GM18861 (cell line): ENCODE data around the gene PAPSS1.
"Not testable (repeated sequence)": the region's sequence is repeated elsewhere in the genome, so short reads cannot be mapped to it uniquely, and the experiment has no call there.

Source experiments
- ATAC-seq: cut with Tn5 transposase; IDR thresholded peaks from one replicate; pipeline ENCODE4 v1.9.1; 2021; ENCODE audit not compliant: unreplicated experiment

Gene PAPSS1

GRCh38 chr4:107726131-107726925, 6.3 kb upstream of the PAPSS1 start:
- not testable (repeated sequence) for ATAC-seq

- no peak for ATAC-seq
These were observed 5.3 kb upstream of the PAPSS1 start for GRCh38 chr4:107725281-107725859.

- ATAC-seq, result not testable (repeated sequence)
These were observed 3.3 kb upstream of the PAPSS1 start for GRCh38 chr4:107723331-107723730.

- no peak for ATAC-seq
These were observed 1.5 kb upstream of the PAPSS1 start for GRCh38 chr4:107721436-107722100.

DNA sequence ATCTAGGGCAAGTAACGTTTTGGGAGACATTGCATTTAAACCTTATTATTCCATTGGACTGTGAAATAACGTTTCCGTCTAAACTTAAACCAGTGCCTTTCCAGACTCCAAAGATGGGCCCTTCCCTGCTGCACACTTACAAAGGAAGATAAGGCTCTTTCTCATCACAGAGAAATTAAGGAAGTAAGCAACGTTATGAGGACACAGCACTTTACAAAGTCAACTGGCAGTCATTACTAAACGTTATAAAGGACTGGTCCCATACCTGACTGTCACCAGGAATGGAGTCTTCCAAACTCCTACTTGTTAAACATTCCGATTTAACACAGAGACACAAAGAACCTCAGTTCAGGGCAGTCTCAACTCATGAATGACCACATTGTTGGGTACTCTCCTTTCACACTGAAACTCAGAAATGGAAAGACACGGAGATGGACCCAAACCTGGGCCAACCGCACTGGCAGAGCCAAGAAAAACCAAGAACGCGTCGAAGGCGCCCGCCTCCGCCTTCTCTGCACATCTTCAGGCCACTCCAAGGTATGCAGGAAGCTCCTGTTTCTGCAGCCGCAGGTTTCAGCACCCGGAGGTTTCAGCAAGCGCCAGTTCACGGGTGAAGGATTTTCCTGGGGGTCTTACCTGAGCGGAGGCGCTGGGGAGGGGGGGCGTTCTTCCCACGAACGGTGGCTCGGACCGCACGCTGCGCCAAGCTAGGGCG, 670 bp downstream of the PAPSS1 start:
- ATAC-seq, result no peak

DNA sequence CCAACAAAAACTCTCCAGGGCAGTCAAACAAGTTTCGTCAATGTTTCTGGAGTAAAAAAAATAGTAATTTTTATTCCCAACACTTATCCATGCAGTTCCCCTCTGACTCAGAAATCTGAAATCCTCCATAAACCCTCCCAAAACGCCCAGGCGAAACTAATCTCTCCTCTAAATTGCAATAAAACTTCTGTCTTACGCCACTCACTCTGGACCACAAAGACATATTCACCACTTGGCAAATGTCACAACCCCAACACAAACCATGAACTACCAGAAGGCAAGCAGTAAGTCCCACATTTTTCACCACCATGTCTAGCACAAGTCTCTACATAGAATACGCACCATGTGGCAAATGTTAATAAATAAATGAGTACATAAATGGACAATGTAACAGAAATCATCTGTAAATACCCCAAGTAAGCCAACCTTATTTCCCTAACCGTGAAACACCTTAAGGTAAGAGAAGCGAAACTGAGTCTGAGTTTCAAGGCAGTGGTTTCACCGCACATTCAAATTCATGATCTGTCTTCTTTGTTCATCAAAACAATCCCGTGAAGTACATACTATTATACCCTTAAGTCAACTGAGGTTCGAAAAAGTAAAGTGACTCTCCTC, 1.6 kb downstream of the PAPSS1 start:
- peak; percentile 34 for ATAC-seq

GRCh38 chr4:107714256-107714655, 5.8 kb downstream of the PAPSS1 start:
- ATAC-seq, result no peak

- no peak for ATAC-seq
These were observed 7.8 kb downstream of the PAPSS1 start for GRCh38 chr4:107712236-107712635.

GRCh38 chr4:107711831-107712230, 8.2 kb downstream of the PAPSS1 start:
- ATAC-seq, result no peak

GRCh38 chr4:107710493-107711459, 9.3 kb downstream of the PAPSS1 start:
- no peak for ATAC-seq

GRCh38 chr4:107709916-107710315, 10.1 kb downstream of the PAPSS1 start:
- no peak for ATAC-seq

DNA sequence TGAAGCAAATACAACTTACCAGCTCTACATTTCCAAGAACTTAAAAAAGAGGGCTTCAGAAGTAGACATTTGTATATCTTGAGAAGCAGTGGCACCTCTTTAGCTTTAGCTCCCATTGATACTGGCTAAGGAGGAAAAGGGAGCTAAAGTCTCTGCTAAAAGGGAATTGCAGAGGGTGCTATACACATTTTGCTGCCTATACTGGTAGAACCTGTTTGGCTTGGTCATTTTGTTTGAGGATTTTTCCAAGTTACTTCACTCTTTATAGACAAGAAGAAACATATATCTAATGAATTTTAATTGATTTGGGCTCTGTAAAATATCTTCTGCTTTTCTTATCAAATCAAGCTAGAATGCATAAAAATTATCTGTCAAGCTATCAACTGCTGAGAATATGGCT, 11.8 kb downstream of the PAPSS1 start:
- no peak for ATAC-seq

GRCh38 chr4:107705742-107706556, 14.1 kb downstream of the PAPSS1 start:
- ATAC-seq, result no peak

- no peak for ATAC-seq
These were observed 18.5 kb downstream of the PAPSS1 start for GRCh38 chr4:107701565-107701964.

GRCh38 chr4:107699466-107700206, 20.4 kb downstream of the PAPSS1 start:
- no peak for ATAC-seq

DNA sequence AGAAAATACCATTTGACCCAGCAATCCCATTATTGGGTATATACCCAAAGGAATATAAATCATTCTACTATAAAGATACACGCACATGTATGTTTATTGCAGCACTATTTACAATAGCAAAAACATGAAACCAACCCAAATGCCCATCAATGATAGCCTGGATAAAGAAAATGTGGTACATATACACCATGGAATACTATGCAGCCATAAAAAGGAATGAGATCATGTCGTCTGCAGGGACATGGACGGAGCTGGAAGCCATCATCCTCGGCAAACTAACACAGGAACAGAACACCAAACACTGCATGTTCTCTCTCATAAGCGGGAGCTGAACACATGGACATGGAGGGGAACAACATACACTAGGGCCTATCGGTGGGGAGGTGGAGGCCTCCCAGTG, 23.8 kb downstream of the PAPSS1 start:
- ATAC-seq, result not testable (repeated sequence)

DNA sequence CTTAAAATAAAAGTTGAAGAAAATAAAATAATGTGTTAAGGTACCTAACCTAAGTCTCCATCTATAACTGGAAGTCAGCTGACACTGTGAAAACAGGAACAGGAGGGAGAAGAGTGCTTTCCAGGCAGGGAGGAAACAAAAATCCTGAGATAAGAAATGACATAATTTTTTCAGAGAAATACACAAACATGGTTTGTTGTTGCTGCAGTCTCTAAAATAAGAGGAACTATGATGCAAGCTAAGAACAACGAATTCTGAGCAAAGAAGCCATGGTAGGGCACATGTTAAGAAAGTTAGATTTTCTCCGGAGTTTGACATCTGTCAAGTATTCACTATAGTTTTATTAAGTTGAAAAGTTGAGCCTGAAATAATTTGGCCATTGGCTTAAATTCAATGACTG, 26.9 kb downstream of the PAPSS1 start:
- no peak for ATAC-seq

DNA sequence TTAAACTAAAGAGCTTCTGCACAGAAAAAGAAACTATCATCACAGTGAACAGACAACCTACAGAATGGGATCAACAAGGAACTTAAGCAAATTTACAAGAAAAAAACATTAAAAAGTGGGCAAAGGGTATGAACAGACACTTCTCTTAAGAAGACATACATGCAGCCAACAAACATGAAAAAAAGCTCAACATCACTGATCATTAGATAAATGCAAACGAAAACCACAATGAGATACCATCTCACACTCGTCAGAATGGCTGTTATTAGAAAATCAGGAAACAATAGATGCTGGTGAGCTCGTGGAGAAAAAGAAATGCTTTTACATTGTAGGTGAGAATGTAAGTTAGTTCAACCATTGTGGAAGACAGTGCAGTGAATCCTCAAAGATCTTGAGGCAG, 27.8 kb downstream of the PAPSS1 start:
- no peak for ATAC-seq
